Measurements from ENCODE around the gene MS4A4A.

Gene MS4A4A

DNA sequence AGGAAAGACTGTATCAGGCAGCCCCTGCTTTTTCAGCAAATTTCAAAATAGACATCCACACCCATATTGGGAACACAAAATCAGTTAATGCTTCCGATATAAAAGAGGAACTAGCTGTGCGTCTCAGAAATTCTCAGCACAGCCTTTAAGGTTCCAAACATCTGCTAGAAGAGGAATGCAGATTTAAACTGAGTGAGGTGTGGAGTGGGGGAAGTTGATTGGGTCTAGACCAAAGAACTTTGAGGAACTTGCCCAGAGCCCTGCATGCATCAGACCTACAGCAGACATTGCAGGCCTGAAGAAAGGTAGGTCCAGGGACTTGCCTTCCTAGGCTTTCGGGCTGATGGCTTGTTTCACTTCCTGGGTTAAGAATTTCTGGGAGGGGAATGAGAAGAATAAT is at the start of gene MS4A4A:
TSS of gene MS4A4A (plus strand) at position 255 of the 400 bp plus-strand sequence. CDS start at position 265, 10 bp downstream.
- H3K4me3 Mint-ChIP-seq, result no peak within 1 kb of the TSS
- no peaks in the 10 kb centered on the region for H3K36me3 Mint-ChIP-seq (ENCODE audit: low read depth)
- no peak within 1 kb of the TSS for H3K27ac Mint-ChIP-seq
- no peaks in the 10 kb centered on the region for H3K9me3 Mint-ChIP-seq
- ATAC-seq, result no peak
- no peak for DNase-seq
- peaks cover 9% of the 10 kb centered on the region for H3K27me3 Mint-ChIP-seq
- no peaks in the 10 kb centered on the region for H3K4me1 Mint-ChIP-seq

DNA sequence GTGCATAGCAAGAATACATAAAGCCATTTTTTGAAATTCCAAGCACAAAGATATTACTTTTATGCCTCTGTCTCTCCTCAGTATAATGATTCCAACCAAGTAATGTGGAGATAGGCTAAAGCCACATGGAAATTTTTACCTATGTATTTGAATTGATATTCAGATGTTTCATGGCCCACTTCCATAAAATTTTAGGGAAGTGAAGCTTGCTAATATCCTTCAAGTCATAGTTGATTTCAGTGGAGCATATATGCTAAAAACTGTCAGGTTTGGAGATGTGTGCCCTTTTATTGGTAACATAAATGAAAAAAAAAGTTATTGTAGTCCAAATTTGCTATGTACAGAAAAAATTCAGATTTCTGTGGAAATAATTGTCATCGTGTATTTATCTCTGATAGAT is 49.8 kb upstream of the MS4A4A start:
- Mint-ChIP-seq H3K4me3 (no peak overlapping the region), H3K4me1 (no peaks in the 10 kb centered on the region), H3K9me3 (no peaks in the 10 kb centered on the region), H3K27ac (no peak overlapping the region), H3K27me3 (peaks cover 24% of the 10 kb centered on the region), H3K36me3 (ENCODE audit: low read depth) (no peaks in the 10 kb centered on the region)
- DNase-seq (no peak), ATAC-seq (no peak)

DNA sequence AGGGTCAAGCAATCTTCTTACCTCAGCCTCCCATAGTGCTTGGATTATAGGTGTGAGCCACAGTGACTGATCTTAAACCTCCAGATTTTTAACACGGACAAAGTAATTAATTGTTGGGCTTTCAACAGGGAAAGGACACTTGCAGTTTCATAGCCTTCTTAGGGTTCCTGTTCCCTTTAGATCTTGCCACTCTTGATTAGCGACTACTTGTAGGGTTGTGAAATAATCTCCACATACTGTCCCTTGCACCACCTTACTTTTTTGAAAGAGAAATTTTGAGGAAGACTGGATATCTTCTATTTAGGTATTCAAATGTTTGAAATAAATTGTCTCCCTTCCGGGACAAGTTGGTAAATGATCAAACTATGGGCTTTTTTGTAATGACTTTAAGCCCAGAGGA is 45.1 kb upstream of the MS4A4A start:
- H3K4me1 Mint-ChIP-seq, result no peaks in the 10 kb centered on the region
- no peaks in the 10 kb centered on the region for H3K9me3 Mint-ChIP-seq
- H3K27me3 Mint-ChIP-seq, result peaks cover 22% of the 10 kb centered on the region
- ATAC-seq (no peak), DNase-seq (no peak)
- H3K36me3 Mint-ChIP-seq (ENCODE audit: low read depth), result no peaks in the 10 kb centered on the region
- H3K27ac Mint-ChIP-seq, result no peak overlapping the region
- no peak overlapping the region for H3K4me3 Mint-ChIP-seq

DNA sequence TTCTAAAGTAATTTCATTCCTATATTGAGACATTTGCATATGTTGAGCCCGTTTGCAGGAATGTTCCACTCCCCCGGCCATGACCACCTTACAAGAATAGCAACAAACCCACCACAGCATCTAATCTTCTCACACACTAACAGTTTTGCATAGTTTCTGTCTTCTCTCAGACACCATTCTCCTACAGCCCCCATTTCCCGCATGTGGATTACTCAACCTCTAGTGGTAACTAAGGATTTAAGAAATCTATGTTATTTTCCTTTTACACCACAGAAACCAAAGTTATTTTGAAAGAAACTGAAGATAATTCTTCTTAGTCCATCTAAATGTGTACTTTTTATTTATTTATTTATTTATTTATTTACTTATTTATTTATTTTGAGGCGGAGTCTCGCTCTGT is 39.8 kb upstream of the MS4A4A start:
- Mint-ChIP-seq H3K9me3 (no peaks in the 10 kb centered on the region), H3K4me1 (no peaks in the 10 kb centered on the region), H3K36me3 (ENCODE audit: low read depth) (no peaks in the 10 kb centered on the region), H3K27ac (no peak overlapping the region), H3K4me3 (no peak overlapping the region), H3K27me3 (peaks cover 26% of the 10 kb centered on the region)
- DNase-seq (no peak), ATAC-seq (no peak)

DNA sequence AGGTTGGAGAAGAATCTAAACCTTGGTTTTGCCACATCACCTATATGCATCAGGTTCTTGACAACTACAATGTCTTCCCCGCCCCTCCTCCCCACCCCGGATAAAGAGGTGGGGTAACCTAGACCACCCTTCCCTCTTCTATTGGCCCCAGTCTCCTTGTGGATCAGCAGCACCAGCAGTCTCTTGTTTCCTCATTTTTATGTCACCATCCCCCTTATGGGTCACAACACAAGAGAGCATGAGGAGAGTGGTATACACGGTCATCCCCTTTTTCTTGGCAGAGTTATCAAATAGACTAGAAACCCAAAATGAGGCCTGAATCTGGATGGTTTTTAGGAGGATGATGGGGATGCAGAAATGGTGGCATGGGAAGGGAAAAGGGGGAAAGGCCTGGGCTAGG is 38.7 kb upstream of the MS4A4A start:
- Mint-ChIP-seq H3K36me3 (ENCODE audit: low read depth) (no peaks in the 10 kb centered on the region), H3K4me1 (no peaks in the 10 kb centered on the region), H3K4me3 (no peak overlapping the region), H3K9me3 (no peaks in the 10 kb centered on the region), H3K27me3 (peaks cover 26% of the 10 kb centered on the region), H3K27ac (no peak overlapping the region)
- DNase-seq (no peak), ATAC-seq (no peak)

DNA sequence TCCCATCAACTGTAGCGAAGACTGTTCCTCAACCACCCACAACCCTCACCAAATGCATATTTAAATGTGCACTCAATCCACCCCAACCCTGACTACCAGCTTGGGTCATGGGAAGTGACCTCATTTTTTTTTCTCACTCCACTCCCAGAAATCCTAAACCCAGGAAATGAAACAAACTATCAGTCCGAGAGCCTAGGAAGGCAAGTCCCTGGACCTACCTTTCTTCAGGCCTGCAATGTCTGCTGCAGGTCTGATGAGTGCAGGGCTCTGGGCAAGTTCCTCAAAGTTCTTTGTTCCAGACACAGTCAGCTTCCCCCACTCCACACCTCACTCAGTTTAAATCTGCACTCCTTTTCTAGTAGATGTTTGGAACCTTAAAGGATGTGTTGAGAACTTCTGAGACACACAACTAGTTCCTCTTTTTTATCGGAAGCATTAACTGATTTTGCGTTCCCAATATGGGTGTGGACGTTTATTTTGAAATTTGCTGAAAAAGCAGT is 37.7 kb upstream of the MS4A4A start, which contains the start of gene MS4A4E:
TSS of gene MS4A4E (minus strand) at position 398 of the 500 bp plus-strand sequence. CDS start 13,082 bp downstream, outside the sequence.
- H3K27me3 Mint-ChIP-seq, result peaks cover 20% of the 10 kb centered on the region
- H3K27ac Mint-ChIP-seq, result no peak within 1 kb of the TSS
- H3K9me3 Mint-ChIP-seq, result no peaks in the 10 kb centered on the region
- H3K4me3 Mint-ChIP-seq, result no peak within 1 kb of the TSS
- H3K4me1 Mint-ChIP-seq, result no peaks in the 10 kb centered on the region
- ATAC-seq (no peak), DNase-seq (no peak)
- H3K36me3 Mint-ChIP-seq (ENCODE audit: low read depth), result no peaks in the 10 kb centered on the region

DNA sequence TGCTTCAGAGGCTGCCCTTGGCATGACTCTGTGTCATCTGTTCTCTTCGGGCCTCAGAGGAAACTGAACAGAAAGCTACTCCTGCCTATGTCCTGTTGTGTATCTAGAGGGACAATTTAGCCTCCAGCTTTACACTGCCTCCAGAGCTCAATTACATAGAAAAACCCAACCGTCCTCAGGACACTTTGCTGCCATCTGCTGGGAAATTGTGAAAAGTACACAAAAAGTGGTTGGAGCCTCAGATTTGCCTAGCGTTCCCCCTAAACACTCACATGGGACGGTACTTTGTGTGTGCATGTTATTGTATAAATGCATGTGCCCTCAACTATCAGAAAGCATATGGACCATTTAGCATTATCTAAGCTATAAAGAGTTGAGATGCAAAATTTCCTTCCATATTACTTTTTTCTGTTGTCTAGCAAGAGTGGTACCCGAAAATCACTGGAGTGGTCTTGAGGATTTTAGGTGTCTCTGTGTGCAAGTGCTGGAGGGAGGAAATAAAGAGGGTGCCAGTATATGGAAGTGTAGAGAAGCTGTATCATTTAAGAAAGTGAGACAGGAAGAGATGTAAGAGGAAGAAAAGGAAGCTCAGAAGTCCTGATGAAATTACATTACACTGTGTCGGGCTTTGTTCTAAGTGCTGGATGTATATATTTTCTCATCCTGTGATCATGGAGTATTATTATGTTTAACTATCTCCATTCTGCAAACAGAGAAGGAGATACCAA is 28.8 kb upstream of the MS4A4A start:
- H3K27me3 Mint-ChIP-seq, result peaks cover 19% of the 10 kb centered on the region
- DNase-seq (no peak), ATAC-seq (no peak)
- H3K36me3 Mint-ChIP-seq (ENCODE audit: low read depth), result no peaks in the 10 kb centered on the region
- H3K4me3 Mint-ChIP-seq, result no peak overlapping the region
- H3K9me3 Mint-ChIP-seq, result peaks cover 7% of the 10 kb centered on the region
- H3K27ac Mint-ChIP-seq, result no peak overlapping the region
- H3K4me1 Mint-ChIP-seq, result no peaks in the 10 kb centered on the region

DNA sequence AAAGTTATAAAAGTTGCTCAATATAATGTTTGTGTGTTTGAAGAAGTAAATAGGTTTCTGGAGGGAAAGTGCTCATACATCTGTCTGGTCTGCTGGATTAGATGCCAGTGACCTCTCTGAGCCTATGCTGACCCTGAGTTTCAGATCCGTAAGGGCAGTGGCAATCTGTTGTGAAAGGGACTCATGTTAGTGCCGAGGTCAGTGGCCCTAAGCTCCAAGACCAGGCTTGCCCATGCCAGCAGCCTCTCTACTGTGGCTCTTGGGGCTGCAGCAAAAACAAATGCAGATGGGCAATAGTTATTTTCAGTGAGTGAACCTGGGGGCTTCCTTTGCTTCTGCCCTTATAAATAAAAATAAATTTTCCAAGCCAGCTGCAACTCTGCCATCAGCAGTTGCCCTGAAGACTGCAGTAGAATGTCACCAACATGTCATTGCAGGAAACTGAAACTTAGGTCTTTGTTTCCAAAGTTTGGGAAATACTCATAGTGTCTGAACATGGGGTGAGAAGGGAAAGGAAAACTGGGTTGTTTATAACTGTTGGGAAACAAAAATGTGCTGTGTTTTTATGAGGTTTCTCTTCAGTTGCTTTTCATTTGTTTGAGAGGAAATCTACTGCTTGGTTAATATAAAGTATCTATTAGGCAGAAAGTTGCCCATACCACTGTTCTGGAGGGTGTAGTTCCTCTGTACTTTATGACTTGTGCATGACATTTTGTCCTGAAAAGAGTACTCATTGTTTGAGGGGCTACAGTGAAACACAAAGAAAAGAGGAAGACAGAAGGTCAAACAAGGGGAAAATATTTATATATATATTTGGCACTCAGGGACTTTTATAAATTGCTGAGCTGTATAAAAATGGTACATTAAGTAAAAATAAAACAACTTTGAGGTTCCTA is 28.0 kb upstream of the MS4A4A start:
- H3K27me3 Mint-ChIP-seq, result peaks cover 19% of the 10 kb centered on the region
- H3K4me3 Mint-ChIP-seq, result no peak overlapping the region
- ATAC-seq (no peak), DNase-seq (no peak)
- H3K9me3 Mint-ChIP-seq, result peaks cover 7% of the 10 kb centered on the region
- H3K27ac Mint-ChIP-seq, result no peak overlapping the region
- H3K4me1 Mint-ChIP-seq, result no peaks in the 10 kb centered on the region
- H3K36me3 Mint-ChIP-seq (ENCODE audit: low read depth), result no peaks in the 10 kb centered on the region

DNA sequence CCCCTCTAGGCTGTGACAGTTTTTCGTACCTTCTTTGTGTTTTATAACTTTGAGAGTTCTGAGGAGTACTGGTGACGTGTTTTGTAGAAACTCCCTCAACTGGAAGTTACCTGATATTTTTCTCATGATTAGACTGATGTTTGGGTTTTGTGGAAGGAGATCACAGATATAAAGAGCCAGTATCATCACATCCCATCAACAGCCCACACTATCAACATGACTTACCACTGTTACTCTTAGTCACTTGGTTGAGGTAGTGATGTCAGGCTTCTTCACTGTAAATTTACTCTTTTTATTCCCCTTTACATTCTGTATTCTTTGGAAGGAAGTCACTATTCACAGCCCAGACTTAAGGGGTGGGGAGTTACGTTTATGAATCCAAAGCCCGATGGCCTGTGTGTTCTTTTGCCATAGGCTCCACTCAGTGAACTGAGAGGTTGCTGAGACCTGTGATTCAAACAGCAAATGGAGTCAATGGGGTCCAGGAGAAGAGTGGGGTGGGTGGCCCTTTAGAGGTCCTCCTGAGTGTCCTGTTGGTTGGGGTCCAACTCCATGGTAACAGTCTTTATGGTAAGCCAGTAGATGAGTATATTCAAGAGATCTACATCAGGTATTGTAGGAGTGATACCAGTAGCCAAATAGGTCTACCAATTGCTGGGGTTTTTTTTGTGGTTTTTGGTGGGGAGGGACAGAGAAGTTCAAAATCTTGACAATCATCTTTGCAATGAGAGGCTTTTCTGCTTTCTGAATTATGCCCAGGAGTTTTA is 22.3 kb upstream of the MS4A4A start:
- Mint-ChIP-seq H3K36me3 (ENCODE audit: low read depth) (no peaks in the 10 kb centered on the region), H3K4me1 (peaks cover 5% of the 10 kb centered on the region), H3K4me3 (no peak overlapping the region), H3K27me3 (peaks cover 9% of the 10 kb centered on the region), H3K9me3 (peaks cover 7% of the 10 kb centered on the region), H3K27ac (no peak overlapping the region)
- DNase-seq, result no peak
- ATAC-seq, result no peak

DNA sequence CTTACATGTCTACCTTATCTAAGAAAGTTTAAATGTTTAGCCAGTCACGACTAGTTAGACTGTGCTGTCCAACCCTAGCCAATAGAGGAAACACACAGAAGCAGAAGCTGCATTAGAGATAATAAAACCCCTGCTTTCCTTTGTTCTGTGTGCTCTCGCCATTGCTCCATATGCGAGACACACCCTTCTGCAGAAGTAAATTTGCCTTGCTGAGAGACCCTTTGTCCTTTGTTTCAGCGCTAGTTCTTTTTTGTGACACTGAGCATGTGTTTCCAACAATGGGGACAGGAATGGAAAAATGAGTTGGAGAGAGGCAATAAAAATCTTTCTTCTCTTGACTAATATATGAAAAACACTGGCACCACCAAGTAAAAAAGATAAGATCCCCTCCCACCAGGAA is 19.5 kb upstream of the MS4A4A start:
- DNase-seq (no peak), ATAC-seq (no peak)
- Mint-ChIP-seq H3K4me3 (no peak overlapping the region), H3K4me1 (peaks cover 5% of the 10 kb centered on the region), H3K27me3 (peaks cover 6% of the 10 kb centered on the region), H3K9me3 (no peaks in the 10 kb centered on the region), H3K36me3 (ENCODE audit: low read depth) (no peaks in the 10 kb centered on the region), H3K27ac (no peak overlapping the region)

DNA sequence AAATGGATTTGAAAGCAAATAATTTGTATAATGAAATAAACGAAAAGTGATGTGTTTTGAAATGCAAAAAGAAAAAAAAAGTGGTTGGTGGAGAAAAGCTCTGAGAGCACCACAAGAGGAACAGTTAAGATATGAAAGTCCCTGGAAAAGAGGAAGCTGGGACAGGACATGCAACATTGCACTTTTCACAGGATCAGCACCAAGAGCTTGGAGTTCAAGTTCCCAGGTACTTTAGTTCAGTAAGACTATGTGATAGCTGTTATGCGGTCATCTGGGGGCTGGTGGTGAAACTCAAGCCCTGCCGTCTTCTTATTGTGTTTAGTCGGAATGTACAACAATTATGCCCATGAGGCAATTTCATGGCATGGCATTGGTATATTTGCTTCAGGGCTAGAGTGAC is 17.1 kb upstream of the MS4A4A start:
- H3K4me3 Mint-ChIP-seq, result no peak overlapping the region
- no peaks in the 10 kb centered on the region for H3K9me3 Mint-ChIP-seq
- ATAC-seq (no peak), DNase-seq (no peak)
- no peaks in the 10 kb centered on the region for H3K36me3 Mint-ChIP-seq (ENCODE audit: low read depth)
- peaks cover 3% of the 10 kb centered on the region for H3K4me1 Mint-ChIP-seq
- H3K27ac Mint-ChIP-seq, result no peak overlapping the region
- peaks cover 9% of the 10 kb centered on the region for H3K27me3 Mint-ChIP-seq

DNA sequence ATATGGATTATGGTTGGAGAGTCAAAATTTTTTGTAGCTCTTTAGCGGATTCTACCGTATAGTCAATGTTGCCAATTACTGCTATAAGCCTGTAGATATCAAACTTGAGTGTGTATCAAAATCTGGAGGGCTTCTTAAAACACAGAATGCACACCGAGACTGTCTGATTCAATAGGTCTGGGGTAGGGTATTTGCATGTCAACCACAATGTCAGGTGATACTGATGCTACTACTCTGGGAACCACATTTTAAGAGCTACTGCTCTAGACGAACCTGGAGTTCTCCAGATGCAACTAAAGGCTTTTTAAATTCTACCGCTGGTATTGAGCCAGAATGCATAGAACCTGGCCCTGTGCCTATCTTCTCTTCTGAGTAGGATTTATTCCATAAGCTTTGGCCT is 15.8 kb upstream of the MS4A4A start:
- H3K36me3 Mint-ChIP-seq (ENCODE audit: low read depth), result no peaks in the 10 kb centered on the region
- DNase-seq (no peak), ATAC-seq (no peak)
- H3K27me3 Mint-ChIP-seq, result peaks cover 20% of the 10 kb centered on the region
- no peak overlapping the region for H3K27ac Mint-ChIP-seq
- H3K9me3 Mint-ChIP-seq, result no peaks in the 10 kb centered on the region
- no peak overlapping the region for H3K4me3 Mint-ChIP-seq
- no peaks in the 10 kb centered on the region for H3K4me1 Mint-ChIP-seq

DNA sequence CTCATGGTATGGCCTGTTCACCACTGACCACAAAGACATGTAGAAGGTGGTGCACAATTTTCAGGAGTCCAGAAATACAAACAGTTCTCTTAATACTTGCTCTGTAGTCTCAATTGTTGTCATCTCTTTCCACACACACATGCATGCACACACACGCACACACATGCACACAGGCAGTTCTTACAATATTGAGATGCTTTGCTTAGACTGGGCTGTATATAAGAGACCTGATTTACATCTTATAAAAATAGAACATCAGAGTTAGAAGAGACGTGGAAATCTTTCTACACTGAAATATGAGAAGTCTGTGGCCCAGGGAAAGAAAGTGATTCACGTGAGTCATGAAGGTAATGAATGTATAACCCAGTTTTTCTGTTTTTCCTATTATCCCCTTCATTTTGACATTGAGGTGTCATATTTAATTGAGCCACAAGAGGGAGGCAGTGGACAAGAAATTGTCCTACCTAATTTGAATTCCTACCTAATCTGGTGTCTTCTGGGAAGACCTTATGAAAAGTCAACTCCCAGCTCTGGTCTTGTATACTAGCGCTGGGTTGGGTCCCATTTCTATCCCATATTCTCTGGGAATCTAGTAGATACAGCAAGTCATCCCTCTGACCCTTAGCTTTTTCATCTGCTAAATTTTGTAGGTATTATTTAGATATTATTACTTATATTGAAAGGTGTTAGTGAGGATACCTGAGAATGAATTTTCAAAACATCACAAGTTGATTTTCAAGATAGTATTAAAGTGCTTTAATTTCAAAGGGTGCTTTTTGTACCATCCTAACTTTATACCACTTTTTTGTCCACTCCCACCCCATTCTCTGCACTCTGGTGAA is 14.9 kb upstream of the MS4A4A start:
- Mint-ChIP-seq H3K4me1 (no peaks in the 10 kb centered on the region), H3K27ac (no peak overlapping the region), H3K9me3 (no peaks in the 10 kb centered on the region), H3K4me3 (no peak overlapping the region), H3K36me3 (ENCODE audit: low read depth) (no peaks in the 10 kb centered on the region), H3K27me3 (peaks cover 21% of the 10 kb centered on the region)
- ATAC-seq (no peak), DNase-seq (peak; percentile 28)

DNA sequence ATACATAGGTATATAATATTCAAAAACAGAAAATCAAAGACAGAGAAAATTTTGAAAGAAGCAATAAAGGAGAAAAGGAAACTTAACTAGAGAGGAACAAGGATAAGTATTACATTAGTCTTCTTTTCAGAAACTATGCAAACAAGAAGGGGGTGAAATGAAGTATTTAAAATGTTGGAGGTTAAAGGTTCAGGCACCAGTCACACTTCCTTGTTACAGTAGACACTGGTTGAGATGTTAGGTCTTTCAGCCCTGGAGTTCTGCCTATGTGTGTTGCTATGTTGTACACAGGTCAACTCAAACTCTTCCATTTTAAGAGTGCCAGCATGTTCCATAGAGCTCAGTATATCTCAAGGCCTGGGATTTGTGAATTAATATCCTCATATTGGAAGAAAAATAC is 6.0 kb upstream of the MS4A4A start:
- H3K27me3 Mint-ChIP-seq, result peaks cover 16% of the 10 kb centered on the region
- DNase-seq, result no peak
- peaks cover 2% of the 10 kb centered on the region for H3K4me1 Mint-ChIP-seq
- H3K4me3 Mint-ChIP-seq, result no peak overlapping the region
- H3K27ac Mint-ChIP-seq, result no peak overlapping the region
- no peaks in the 10 kb centered on the region for H3K36me3 Mint-ChIP-seq (ENCODE audit: low read depth)
- H3K9me3 Mint-ChIP-seq, result no peaks in the 10 kb centered on the region
- ATAC-seq, result no peak

Data from activated naive CD8-positive, alpha-beta T cell treated with anti-CD3 and anti-CD28 coated beads, Interleukin-2, amount 50 U/mL, for 24 hours (primary cell).